Tibial artery (tissue), 4 donors: Measurements from ENCODE around the gene CHRND.

Source experiments
- DNase-seq, 2 donors: peaks; one replicate each; pipeline ENCODE4 v3.0.0-alpha.2; 2019
- H3K27ac ChIP-seq, 2 donors: fragments of 200-600 bp; sonication (generic) in 1 of 2; 1 replicate in 1 of 2; 2 replicates in 1 of 2; pipeline ENCODE4 v1.5.1; 2018 to 2019; ENCODE audit warnings: mild to moderate bottlenecking in 1 of 2
- H3K27me3 ChIP-seq, 2 donors: fragments of 200-600 bp; sonication (generic) in 1 of 2; one replicate each; pipeline versions ENCODE4 v1.5.1 to v1.6.0; 2016 to 2019
- H3K36me3 ChIP-seq, 3 donors: fragments of 200-600 bp; sonication (generic) in 2 of 3; one replicate each; pipeline ENCODE4 v1.5.1; 2016 to 2019; ENCODE audit warnings: mild to moderate bottlenecking in 2 of 3
- H3K4me1 ChIP-seq, 4 donors: fragments of 200-600 bp; sonication (generic) in 2 of 4; 1 replicate in 3 of 4; 2 replicates in 1 of 4; pipeline ENCODE4 v1.5.1; 2016 to 2019
- H3K4me3 ChIP-seq, 2 donors: fragments of 200-600 bp; sonication (generic) in 1 of 2; 1 replicate in 1 of 2; 2 replicates in 1 of 2; pipeline ENCODE4 v1.5.1; 2018 to 2019; ENCODE audit warnings: mild to moderate bottlenecking in 2 of 2
- H3K9me3 ChIP-seq, 3 donors: fragments of 200-600 bp; sonication (generic) in 1 of 3; one replicate each; pipeline ENCODE4 v1.5.1; 2016 to 2019
- intact Hi-C: fragments of 100-400 bp; cut with DNase I; formaldehyde crosslinking; loops from one replicate; pipeline ENCODE4 v1.15.0; 2023; ENCODE audit warnings: low total_unique reads
- TF ChIP-seq, protein P1 (sequence below), 2 experiments: fragments of 200-600 bp in 1 of 2; fragments of 450-650 bp in 1 of 2; IDR thresholded peaks; one replicate each; pipeline ENCODE4 v1.5.1; 2017 to 2019; ENCODE audit warnings: antibody characterized with exemption in 2 of 2, mild to moderate bottlenecking in 1 of 2, moderate library complexity in 1 of 2

Gene CHRND

DNA sequence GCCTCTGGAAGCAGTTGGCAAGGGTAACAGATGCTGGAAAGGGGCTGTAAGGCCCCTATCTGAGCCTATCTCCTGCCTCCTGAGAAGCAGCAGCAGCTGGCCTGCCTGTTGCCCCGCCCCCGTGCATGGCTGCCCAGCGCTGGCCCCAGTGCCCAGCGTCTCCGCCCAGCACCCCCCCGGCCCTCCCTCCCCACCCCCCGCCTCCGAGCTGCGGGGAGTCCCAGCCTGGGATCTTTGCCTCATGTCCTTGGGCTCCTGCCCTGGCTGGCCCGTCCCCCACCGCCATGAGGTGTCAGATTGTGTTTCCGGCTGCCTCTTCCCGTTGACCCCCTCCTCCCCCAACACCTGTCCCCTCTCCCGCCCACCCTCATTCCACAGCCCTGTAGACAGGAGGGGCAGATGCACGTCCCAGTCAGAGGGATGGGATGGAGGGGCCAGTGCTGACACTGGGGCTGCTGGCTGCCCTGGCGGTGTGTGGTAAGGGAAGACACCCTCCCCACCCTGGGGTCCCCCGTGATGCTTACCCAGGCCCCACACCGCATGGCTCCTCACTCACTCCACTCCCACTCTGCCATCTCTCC is at the start of gene CHRND:
Gene CHRND, plus strand, starts transcription at position 370 of the 581 bp plus-strand sequence. Its CDS starts 56 bp downstream, at position 426.
- intact Hi-C loops, result no loop called here
- no peaks in the 10 kb centered on the region for H3K9me3 ChIP-seq
- peaks cover 4 to 69% of the 10 kb centered on the region in 2 donors for H3K27me3 ChIP-seq
- H3K4me1 ChIP-seq, result peaks cover 0 to 37% (median 24%) of the 10 kb centered on the region in 4 donors
- H3K36me3 ChIP-seq, result no peaks in the 10 kb centered on the region
- H3K4me3 ChIP-seq, result no peak within 1 kb of the TSS
- no peak for DNase-seq
- H3K27ac ChIP-seq, result no peak within 1 kb of the TSS
- TF ChIP-seq, protein P1, sequence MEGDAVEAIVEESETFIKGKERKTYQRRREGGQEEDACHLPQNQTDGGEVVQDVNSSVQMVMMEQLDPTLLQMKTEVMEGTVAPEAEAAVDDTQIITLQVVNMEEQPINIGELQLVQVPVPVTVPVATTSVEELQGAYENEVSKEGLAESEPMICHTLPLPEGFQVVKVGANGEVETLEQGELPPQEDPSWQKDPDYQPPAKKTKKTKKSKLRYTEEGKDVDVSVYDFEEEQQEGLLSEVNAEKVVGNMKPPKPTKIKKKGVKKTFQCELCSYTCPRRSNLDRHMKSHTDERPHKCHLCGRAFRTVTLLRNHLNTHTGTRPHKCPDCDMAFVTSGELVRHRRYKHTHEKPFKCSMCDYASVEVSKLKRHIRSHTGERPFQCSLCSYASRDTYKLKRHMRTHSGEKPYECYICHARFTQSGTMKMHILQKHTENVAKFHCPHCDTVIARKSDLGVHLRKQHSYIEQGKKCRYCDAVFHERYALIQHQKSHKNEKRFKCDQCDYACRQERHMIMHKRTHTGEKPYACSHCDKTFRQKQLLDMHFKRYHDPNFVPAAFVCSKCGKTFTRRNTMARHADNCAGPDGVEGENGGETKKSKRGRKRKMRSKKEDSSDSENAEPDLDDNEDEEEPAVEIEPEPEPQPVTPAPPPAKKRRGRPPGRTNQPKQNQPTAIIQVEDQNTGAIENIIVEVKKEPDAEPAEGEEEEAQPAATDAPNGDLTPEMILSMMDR (IDR thresholded peaks at IDR 0.05), result no peak

DNA sequence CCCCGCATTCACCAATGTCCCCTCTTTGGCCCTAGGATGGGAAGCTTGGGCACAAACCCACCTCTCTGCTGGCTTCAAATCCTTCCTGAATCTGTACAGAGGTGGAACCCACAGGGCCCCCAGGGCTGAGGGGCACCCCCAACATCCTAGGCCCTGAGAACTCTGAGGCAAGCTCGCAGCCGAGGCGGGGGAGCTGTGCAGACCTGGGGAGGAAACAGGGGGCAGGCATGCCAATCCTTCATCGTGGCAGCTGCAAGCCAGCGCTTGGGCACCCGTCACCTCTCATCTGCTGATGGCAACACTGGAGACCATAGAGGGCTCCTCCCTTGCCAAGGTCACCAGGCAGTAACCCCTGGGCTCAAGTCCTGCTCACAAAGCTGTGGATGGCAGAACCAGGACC is 49.2 kb upstream of the CHRND start:
- intact Hi-C loops, result no loop called here
- peak in 1 of 2 donors; percentile 38 for DNase-seq
- H3K27me3 ChIP-seq, result peaks cover 0 to 62% of the 10 kb centered on the region in 2 donors

DNA sequence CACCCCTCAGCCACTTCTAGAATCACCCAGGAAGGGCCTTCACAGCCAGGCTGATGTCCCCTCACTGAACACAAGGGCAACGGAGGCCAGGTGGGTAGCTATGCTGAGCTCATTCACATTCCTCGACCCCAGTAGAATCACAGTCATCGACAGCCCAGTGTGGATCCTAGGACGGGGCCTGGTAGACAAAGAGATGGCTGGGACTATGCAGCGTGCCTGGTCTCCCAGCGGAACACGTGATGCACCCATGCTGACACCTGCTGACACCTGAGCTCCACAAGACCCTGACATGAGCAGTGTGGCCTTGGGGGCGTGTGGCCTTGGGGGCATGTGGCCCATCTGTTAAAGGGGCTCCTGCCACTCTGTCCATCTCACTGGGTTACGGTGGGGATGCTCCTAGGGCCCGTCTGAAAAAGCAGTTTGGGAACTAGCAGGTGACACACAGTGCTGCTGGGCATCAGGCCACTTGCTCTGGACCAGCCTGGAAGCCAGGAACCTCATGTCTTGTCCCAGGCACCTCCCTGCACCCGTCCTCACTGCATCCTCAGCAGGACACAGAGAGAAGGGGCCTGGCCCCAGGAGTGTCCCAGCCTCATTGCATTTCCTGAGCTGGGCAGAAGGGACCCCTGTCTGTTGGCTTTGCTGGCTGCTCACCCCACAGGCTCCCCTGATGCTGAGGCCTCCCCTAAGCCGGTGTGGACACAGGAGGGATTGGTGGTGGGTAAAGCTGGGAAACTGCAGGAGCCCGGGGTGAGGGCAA is 48.0 kb upstream of the CHRND start:
- Histone ChIP-seq H3K4me3 (no peak overlapping the region), H3K4me1 (no peaks in the 10 kb centered on the region), H3K27me3 (peaks cover 0 to 70% of the 10 kb centered on the region in 2 donors), H3K27ac (no peak overlapping the region), H3K36me3 (no peaks in the 10 kb centered on the region), H3K9me3 (peaks cover 0 to 1% (median 0%) of the 10 kb centered on the region in 3 donors)
- intact Hi-C loops, result no loop called here
- TF ChIP-seq, protein P1 (IDR thresholded peaks at IDR 0.05), result no peak
- DNase-seq, result peak in 1 of 2 donors; percentile 49

More for the DNA sequence above, 49.2 kb upstream of the CHRND start:
- Histone ChIP-seq H3K36me3 (no peaks in the 10 kb centered on the region), H3K27ac (no peak overlapping the region), H3K4me3 (no peak overlapping the region), H3K4me1 (no peaks in the 10 kb centered on the region), H3K9me3 (peaks cover 0 to 7% (median 5%) of the 10 kb centered on the region in 3 donors)
- TF ChIP-seq, protein P1 (IDR thresholded peaks at IDR 0.05), result no peak

DNA sequence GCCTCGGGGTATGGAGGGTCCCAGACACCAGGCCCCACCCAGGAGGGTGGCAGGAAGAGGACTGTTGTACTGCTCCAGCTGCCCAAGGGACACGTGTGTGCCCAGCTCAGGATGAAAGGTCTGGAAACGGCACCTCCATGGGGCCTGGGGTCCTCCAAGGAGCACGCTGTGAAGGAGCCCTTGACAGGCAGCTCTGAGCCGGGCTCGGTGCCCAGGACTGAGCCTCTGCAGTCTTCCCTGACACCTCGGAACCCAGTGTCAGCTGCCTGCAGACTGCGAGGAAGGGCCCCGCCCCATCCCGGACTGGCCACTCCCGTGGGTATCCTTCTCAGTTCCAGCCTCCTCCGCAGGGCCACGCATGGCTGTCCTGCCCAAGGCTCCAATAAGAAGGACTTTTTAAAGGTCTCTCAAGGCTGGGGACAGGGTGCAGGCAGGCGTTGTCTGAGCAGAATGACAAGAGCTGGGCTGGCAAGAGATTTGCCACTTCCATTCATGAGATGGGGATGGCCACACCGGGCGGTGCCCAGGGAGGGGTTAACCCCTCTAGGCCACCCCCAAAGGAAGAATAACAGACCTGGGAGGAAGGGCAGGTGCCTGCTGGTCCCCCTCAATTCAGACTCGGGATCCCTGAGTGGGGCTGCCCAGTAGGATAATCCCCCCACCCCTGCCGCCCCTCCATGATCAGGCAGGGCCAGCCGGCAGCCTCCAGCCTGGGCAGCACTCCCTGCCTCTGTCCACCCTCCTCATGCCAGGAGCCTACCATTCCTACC is 47.2 kb upstream of the CHRND start:
- Histone ChIP-seq H3K4me3 (no peak overlapping the region), H3K36me3 (no peaks in the 10 kb centered on the region), H3K27me3 (peaks cover 0 to 72% of the 10 kb centered on the region in 2 donors), H3K27ac (no peak overlapping the region), H3K9me3 (no peaks in the 10 kb centered on the region), H3K4me1 (no peaks in the 10 kb centered on the region)
- intact Hi-C loops, result no loop called here
- DNase-seq, result peak in 1 of 2 donors; percentile 62
- TF ChIP-seq, protein P1 (IDR thresholded peaks at IDR 0.05), result no peak

DNA sequence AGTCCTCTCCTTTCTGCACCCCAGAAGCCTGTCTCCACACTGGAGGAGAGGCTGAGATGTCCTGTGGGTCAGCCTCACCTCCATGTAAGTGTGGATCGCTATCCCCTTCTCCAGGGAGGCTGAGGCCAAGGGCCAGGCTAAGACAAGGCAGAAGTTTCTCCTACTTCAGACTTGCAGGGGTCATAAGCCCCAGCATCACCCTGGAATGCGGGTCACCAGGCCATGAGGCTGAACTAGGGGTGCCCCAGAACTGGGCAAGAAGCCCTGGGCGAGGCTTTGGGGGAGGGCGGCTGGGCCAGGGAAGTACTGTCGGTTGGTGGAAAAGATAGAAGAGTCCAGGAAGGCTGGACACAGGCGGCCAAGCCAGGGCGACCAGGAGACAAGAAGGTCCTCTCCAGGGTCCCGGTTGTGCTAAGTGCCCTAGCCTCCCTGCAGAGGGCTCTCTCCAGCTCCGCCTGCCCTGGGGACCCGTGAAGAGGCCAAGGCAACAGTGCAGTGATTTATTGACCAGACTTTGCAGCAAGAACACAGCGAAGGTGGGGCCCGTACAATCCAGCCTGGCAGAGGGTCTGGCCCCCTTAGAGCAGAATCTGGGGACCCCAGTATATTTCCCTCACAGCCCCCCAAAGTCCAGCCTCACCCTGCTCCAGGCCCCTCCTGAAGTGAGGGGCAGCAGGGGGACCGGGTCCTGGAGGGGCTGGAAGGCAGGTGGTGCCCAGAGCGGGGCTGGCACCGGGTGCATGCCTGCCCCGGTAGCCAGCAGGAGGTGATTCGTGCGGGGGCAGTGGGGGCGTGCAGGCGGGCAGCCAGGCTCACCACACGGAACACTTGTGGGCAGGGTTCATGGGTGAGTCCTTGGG is 46.4 kb upstream of the CHRND start:
- no peak overlapping the region for H3K4me3 ChIP-seq
- H3K27me3 ChIP-seq, result peaks cover 0 to 73% of the 10 kb centered on the region in 2 donors
- intact Hi-C loops, result no loop called here
- H3K4me1 ChIP-seq, result no peaks in the 10 kb centered on the region
- TF ChIP-seq, protein P1 (IDR thresholded peaks at IDR 0.05), result no peak
- H3K27ac ChIP-seq, result no peak overlapping the region
- no peaks in the 10 kb centered on the region for H3K9me3 ChIP-seq
- no peaks in the 10 kb centered on the region for H3K36me3 ChIP-seq
- DNase-seq, result peak in 1 of 2 donors; percentile 56
